CD4-positive, alpha-beta T cell treated with Interleukin-6 at 100 ng/mL for 8 hours (primary cell): ENCODE measurements around the gene HSD17B14.

Experiments used
- DNase-seq: peaks from one replicate; pipeline ENCODE4 v3.0.0-alpha.2; 2020; ENCODE audit warnings: mixed read lengths, low spot score

The HSD17B14 gene

GRCh38 chr19:48826606-48827020, 9.7 kb downstream of the HSD17B14 start:
- no peak for DNase-seq

GRCh38 chr19:48822514-48822913, 13.8 kb downstream of the HSD17B14 start:
- no peak for DNase-seq

- no peak for DNase-seq
Observed at GRCh38 chr19:48821633-48822032, 14.7 kb downstream of the HSD17B14 start.

GRCh38 chr19:48819366-48819816, 16.9 kb downstream of the HSD17B14 start:
- no peak for DNase-seq

- DNase-seq, result no peak
Observed at GRCh38 chr19:48818234-48818820, 18.0 kb downstream of the HSD17B14 start.

- DNase-seq, result no peak
Observed at GRCh38 chr19:48817585-48818124, 18.6 kb downstream of the HSD17B14 start.

- no peak for DNase-seq
Observed at GRCh38 chr19:48815870-48816501, 20.3 kb downstream of the HSD17B14 start.

GRCh38 chr19:48814895-48815294, 21.4 kb downstream of the HSD17B14 start:
- DNase-seq, result no peak

- no peak for DNase-seq
Observed at GRCh38 chr19:48813123-48813913, 23.0 kb downstream of the HSD17B14 start.

- DNase-seq, result peak; percentile 61
Observed at GRCh38 chr19:48812094-48812929, 24.0 kb downstream of the HSD17B14 start.

GRCh38 chr19:48810151-48810550, 26.1 kb downstream of the HSD17B14 start:
- DNase-seq, result no peak

GRCh38 chr19:48807590-48808308, 28.5 kb downstream of the HSD17B14 start:
- no peak for DNase-seq

GRCh38 chr19:48806818-48807589, 29.3 kb downstream of the HSD17B14 start:
- DNase-seq, result peak; percentile 34

GRCh38 chr19:48806518-48806817, 29.8 kb downstream of the HSD17B14 start:
- no peak for DNase-seq

- DNase-seq, result no peak
Observed at GRCh38 chr19:48805452-48805851, 30.8 kb downstream of the HSD17B14 start.

- DNase-seq, result no peak
Observed at GRCh38 chr19:48804496-48804895, 31.8 kb downstream of the HSD17B14 start.

GRCh38 chr19:48802623-48803022, 33.7 kb downstream of the HSD17B14 start:
- DNase-seq, result no peak

- no peak for DNase-seq
Observed at GRCh38 chr19:48799358-48800300, 36.7 kb downstream of the HSD17B14 start.

- no peak for DNase-seq
Observed at GRCh38 chr19:48798937-48799336, 37.4 kb downstream of the HSD17B14 start.
